Measurements from ENCODE around the gene TNPO3. TPM values are rescaled to one million over a fixed set of nuclear protein-coding genes. Genes with fewer than 3 reads are reported as not detected.

The TNPO3 gene
- total and polyA plus RNA-seq, 4 donors = 12.3 to 45.9 (median 25.9) TPM

DNA sequence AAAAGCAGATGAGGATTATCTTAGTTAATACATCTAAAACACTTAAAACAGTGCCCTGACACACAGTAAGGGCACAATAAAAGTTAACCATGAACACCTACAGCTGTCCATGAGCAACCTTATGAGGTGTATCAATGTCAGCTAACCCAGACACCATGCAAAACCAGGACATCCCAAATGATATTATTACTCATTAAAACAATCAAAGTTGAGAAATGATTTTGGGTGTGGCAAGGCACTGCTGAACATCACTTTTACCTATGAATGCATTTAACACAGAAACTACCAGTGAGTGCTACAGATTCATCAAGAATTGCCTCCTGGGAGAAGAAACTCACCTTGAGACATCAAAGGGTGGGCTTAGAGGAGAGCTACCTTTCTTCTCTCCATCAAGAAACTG, 98.9 kb downstream of the TNPO3 start:
- TF ChIP-seq, protein P1, sequence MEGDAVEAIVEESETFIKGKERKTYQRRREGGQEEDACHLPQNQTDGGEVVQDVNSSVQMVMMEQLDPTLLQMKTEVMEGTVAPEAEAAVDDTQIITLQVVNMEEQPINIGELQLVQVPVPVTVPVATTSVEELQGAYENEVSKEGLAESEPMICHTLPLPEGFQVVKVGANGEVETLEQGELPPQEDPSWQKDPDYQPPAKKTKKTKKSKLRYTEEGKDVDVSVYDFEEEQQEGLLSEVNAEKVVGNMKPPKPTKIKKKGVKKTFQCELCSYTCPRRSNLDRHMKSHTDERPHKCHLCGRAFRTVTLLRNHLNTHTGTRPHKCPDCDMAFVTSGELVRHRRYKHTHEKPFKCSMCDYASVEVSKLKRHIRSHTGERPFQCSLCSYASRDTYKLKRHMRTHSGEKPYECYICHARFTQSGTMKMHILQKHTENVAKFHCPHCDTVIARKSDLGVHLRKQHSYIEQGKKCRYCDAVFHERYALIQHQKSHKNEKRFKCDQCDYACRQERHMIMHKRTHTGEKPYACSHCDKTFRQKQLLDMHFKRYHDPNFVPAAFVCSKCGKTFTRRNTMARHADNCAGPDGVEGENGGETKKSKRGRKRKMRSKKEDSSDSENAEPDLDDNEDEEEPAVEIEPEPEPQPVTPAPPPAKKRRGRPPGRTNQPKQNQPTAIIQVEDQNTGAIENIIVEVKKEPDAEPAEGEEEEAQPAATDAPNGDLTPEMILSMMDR (IDR thresholded peaks at IDR 0.05; ENCODE audit: control extremely low read depth, extremely low read depth) = no peak
- Histone ChIP-seq H3K9ac (ENCODE audit: insufficient read depth in 1 of 2, low read length in 2 of 2) (no peak overlapping the region), H3K27me3 (ENCODE audit: control insufficient read depth in 3 of 3, insufficient read depth in 3 of 3, low read length in 2 of 3) (no peaks in the 10 kb centered on the region), H3K36me3 (ENCODE audit: control insufficient read depth in 4 of 4, insufficient read depth in 4 of 4, low read length in 4 of 4) (peaks cover 7 to 26% (median 21%) of the 10 kb centered on the region in 4 donors), H3K27ac (ENCODE audit: low read depth in 1 of 2, low read length in 1 of 2) (no peak overlapping the region), H3K4me1 (ENCODE audit: control insufficient read depth in 5 of 5, insufficient read depth in 5 of 5, low read length in 5 of 5) (no peaks in the 10 kb centered on the region), H3K4me3 (no peak overlapping the region), H3K9me3 (ENCODE audit: control insufficient read depth in 4 of 4, insufficient read depth in 3 of 4, low read length in 3 of 4) (no peaks in the 10 kb centered on the region)
- DNase-seq (no peak), ATAC-seq (ENCODE audit: insufficient read depth, low FRiP score) (no peak)

DNA sequence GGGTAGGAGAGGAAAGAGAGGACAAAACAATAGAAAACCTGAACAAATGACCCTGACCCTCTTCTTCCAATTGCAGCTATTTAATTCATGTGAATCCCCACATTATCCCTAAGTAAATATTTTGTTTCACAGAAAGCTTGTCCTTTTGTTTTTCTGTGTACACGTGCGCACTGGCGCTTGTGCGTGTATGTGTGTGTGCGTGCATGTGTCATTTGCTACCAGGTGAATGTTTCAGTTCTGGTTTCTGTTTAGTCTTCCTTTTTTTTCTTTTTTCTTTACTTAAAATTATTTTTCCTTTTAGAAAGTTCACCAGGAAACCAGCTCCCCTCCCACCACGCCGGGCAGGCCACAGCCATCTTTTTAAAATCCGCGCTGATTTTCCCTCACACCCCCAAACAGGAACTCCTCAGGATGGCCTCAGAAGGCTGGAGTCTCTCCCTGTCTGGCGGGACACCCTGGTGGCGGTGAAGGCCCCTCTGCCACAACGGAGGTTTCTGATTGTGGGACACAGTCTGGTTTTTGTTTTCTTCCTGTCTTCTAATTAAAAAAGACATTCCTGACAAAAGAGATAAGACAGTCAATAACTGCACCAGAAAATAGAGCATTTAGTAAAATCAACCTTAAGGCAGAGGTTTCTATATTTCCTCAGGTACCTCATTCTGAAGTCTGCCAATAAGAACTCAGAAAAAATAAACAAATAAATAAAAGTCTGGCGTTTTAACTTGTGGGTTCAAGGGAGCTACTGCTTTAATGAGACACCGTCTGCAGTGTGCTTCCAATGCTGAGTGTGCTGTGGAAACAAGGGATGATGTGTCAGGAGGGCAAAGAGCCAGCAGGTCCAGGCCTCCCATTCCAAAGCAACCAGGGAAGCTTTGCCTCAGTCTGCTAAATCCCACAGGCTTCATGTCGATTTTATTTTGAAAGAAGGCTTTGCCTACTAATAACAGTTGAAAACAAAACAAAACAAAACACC, 99.8 kb downstream of the TNPO3 start:
- TF ChIP-seq, protein P1 (IDR thresholded peaks at IDR 0.05; ENCODE audit: control extremely low read depth, extremely low read depth) = no peak
- Histone ChIP-seq H3K27ac (ENCODE audit: low read depth in 1 of 2, low read length in 1 of 2) (no peak overlapping the region), H3K4me3 (no peak overlapping the region), H3K27me3 (ENCODE audit: control insufficient read depth in 3 of 3, insufficient read depth in 3 of 3, low read length in 2 of 3) (no peaks in the 10 kb centered on the region), H3K36me3 (ENCODE audit: control insufficient read depth in 4 of 4, insufficient read depth in 4 of 4, low read length in 4 of 4) (peaks cover 7 to 26% (median 21%) of the 10 kb centered on the region in 4 donors), H3K9me3 (ENCODE audit: control insufficient read depth in 4 of 4, insufficient read depth in 3 of 4, low read length in 3 of 4) (no peaks in the 10 kb centered on the region), H3K9ac (ENCODE audit: insufficient read depth in 1 of 2, low read length in 2 of 2) (no peak overlapping the region), H3K4me1 (ENCODE audit: control insufficient read depth in 5 of 5, insufficient read depth in 5 of 5, low read length in 5 of 5) (no peaks in the 10 kb centered on the region)
- ATAC-seq (ENCODE audit: insufficient read depth, low FRiP score) = no peak
- no peak for DNase-seq
- WGBS, 2 donors = 68 to 79% methylated on average over 15 of the region's 15 CpGs

DNA sequence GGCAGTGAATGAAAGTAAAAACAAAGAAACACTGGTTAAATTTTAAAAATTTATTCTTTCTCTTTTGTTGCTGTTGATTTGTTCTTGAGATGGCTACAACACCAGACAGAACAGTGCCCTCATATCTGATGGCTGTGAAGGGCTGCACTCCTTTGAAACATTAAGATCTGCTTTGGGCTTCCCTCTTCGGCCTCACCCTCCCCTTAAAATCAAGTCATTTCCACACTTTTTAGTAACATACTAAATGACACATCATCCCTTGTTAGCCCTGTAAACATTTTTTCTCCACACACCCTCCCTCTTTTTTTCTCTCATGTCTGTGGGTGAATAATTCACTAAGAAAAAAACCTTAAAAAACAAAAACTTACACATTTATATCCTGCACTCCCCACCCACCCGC, 100.8 kb downstream of the TNPO3 start:
- H3K9ac ChIP-seq (ENCODE audit: insufficient read depth in 1 of 2, low read length in 2 of 2) = no peak overlapping the region
- no peak overlapping the region for H3K4me3 ChIP-seq
- no peaks in the 10 kb centered on the region for H3K9me3 ChIP-seq (ENCODE audit: control insufficient read depth in 4 of 4, insufficient read depth in 3 of 4, low read length in 3 of 4)
- peaks cover 7 to 23% (median 19%) of the 10 kb centered on the region in 4 donors for H3K36me3 ChIP-seq (ENCODE audit: control insufficient read depth in 4 of 4, insufficient read depth in 4 of 4, low read length in 4 of 4)
- WGBS, 2 donors = 92 to 96% methylated on average over 2 of the region's 2 CpGs
- TF ChIP-seq, protein P1 (IDR thresholded peaks at IDR 0.05; ENCODE audit: control extremely low read depth, extremely low read depth) = no peak
- peaks cover 0 to 2% (median 0%) of the 10 kb centered on the region in 5 donors for H3K4me1 ChIP-seq (ENCODE audit: control insufficient read depth in 5 of 5, insufficient read depth in 5 of 5, low read length in 5 of 5)
- no peaks in the 10 kb centered on the region for H3K27me3 ChIP-seq (ENCODE audit: control insufficient read depth in 3 of 3, insufficient read depth in 3 of 3, low read length in 2 of 3)
- ATAC-seq (ENCODE audit: insufficient read depth, low FRiP score) (no peak), DNase-seq (no peak)
- no peak overlapping the region for H3K27ac ChIP-seq (ENCODE audit: low read depth in 1 of 2, low read length in 1 of 2)
